Stimulated activated CD4-positive, alpha-beta T cell treated with anti-CD3 and anti-CD28 coated beads, Interleukin-15, amount 100 ng/mL, for 1 hour (primary cell): Measurements from ENCODE around the gene LRRC27.

Experiments
- DNase-seq, 2 donors: peaks; one replicate each; pipeline ENCODE4 v3.0.0-alpha.2; 2020; ENCODE audit warnings: low read depth in 1 of 2, low spot score in 1 of 2

LRRC27 gene

DNA sequence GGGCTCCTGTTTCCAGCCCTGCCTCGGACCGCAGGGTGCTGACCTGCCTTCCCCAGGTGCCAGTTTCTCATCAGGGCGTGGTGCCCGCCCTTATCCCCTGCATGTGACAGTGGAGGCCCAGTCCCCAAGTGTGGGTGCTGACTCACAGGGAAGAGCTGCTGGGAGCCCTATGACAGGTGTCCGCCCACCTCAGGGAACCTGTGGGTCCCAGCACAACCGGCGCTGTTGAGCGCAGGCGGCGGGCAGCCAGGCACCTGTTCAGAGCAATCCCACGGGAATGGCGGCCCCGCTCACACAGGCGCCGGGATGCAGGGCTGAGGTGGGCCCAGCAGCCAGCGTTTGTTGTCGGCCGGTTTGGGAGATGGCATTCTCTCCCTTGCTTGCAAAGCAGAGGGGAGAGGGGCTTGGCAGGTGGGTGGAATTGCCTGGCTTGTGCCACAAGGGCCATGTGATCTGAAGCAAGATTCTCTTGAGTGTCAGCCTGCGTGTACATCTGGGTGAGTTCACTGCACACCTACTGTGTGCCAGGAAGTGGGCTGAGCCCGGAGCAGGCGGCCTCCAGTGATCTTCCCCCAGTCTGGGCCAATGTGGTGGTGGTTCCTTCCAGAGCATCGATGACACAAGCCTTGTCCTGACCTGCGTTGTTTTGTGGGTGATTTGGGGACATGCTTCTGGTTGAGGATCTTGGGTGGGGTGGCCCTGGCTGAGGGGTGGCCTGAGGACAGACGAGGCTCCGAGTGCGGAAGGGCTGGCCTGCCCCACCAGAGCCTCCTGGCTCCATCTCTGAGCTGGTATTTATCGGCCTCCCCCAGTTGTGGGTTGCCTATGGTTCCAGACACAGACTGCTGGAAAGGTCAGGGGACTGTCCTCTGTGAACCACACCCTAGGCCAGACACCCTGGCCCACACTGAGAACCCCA is 67.4 kb downstream of the LRRC27 start:
- no peak for DNase-seq

DNA sequence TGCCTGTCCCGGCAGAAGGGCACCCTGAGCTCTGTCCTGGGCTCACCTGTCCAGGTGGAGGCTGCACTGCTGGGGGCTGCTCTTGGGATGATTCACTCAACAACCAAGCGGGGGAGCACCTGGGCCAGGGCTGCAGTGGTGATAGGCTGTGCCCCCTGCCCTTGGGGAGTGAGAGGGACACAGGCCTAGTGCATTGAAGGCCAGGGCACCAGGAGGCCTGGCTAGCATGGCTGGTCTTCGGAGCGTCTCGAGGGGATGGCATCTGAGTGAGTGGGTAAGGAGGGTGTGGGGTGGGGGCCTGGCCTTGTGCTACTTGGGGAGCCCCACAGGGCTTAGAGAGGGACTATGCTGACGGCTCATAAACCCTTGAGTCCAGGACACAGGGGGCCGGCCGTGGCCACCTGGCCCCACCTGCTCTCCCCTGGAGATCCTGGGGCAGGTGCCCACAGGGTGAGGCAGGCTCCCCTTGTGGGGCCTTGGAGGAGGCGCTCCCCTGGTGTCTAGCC is 68.1 kb downstream of the LRRC27 start:
- no peak for DNase-seq

DNA sequence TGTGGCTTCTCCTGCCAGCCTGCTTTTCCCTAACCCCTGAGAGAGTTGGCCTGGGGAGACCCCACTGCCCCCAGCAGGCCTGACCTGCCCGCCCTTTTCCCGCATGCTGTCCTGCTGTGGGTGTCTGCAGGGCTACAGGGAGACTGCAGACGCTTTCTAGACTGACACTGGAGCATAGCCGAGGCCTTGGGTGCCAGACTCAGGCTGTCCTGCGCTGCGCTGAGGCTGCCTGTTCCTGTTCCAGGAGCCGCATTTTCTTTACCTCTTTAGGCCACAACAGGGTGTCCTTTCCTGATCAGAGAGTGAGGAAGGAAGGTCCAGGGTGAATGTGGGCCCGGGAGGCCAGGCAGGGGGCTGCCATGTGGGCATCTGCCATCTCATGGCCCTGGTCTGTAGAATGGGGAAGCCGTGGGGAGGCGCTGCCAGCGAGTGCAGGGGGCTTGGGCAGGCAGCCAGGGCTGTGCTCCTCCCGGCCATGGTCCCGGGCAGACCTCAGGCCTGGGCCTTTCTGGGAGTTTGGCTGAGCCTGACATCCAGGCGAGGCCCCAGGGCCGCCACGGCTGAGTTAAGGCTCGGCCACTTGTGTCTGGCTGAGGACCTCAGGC is 68.7 kb downstream of the LRRC27 start:
- no peak for DNase-seq

DNA sequence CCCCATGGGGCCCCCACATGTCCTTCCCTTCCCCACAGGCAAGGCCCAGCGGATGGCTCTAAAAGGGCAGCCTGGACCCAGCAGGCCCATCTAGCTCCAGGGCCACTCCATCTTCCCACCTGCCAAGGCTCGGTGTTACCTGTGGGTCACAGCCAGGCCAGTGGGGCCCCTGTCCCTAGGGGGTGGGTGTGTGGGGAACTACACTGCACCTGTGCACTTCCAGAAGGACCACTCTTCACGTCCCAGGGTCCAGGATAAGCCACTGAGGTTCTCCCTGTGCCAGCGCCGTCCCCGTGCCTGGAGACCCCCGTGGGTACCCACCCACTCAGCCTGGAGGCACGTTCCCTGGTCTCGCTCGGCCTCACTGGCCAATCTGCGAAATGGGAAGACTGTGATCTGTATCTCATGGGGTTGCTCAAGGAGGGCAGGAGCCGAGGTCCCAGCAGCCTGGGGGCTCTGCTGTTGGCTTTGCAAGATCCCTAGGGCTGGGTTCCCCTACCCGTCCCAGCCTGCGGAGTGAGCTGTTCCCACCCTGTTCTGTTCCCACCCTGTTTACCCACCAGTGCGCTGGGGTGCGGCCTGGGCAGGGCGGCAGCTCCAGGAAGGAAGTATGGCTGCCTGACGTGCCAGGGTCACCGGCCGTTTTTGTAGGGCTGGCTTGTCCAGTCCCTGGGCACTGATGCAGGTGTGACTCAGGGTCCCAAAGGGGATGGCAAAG is 69.6 kb downstream of the LRRC27 start:
- no peak for DNase-seq

DNA sequence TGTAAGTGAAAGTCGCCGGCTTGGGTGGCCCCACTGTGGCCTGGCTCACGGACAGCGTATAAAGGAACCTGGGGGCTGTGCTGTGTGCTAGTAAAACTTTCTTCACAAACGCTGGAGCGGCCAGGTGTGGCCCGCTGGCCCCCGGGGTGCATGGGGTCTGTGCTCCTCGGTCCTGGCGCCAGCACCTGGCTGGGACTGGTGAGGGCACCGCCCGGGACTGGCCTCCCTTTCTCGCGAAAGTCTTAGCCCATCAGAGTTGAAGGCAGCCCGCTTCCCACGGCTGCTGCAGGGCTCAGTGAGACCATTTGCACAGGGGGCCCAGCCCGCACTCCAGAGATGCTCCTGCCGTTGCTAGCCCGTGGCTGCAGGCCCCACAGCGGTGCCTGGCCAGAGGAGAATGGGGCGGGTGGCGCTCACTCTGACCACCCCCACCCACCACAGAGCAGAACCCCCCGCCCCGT is 70.8 kb downstream of the LRRC27 start:
- no peak for DNase-seq

DNA sequence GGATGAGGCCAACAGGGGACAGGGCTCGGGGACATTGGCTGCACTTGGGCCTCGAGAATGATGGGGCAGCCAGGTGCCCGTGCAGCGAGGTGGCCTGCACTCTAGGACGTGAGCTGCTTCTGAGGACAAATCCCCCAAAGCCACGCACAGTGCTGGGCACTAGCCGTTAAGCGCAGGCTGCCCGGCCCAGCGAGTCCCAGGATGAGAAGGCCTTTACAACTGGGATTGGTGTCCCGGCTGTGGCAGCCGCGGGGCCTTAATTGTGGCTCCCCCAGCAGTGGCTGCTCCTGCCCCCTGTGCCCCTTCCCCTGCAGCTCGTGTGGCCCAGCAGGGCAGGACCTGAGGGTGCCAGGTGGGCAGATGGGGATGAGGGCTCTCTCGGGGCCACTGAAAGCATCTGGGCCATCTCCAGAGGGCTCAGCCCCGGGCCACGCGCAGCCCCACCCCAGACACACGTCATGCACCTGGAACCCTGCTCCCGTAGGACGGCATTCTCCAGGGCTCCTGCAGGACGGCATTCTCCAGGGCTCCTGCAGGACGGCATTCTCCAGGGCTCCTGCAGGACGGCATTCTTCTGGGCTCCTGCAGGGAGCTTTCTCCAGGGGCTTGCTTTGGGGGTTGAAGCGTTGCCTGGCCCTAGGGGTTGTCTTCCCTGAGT is 71.6 kb downstream of the LRRC27 start:
- no peak for DNase-seq

DNA sequence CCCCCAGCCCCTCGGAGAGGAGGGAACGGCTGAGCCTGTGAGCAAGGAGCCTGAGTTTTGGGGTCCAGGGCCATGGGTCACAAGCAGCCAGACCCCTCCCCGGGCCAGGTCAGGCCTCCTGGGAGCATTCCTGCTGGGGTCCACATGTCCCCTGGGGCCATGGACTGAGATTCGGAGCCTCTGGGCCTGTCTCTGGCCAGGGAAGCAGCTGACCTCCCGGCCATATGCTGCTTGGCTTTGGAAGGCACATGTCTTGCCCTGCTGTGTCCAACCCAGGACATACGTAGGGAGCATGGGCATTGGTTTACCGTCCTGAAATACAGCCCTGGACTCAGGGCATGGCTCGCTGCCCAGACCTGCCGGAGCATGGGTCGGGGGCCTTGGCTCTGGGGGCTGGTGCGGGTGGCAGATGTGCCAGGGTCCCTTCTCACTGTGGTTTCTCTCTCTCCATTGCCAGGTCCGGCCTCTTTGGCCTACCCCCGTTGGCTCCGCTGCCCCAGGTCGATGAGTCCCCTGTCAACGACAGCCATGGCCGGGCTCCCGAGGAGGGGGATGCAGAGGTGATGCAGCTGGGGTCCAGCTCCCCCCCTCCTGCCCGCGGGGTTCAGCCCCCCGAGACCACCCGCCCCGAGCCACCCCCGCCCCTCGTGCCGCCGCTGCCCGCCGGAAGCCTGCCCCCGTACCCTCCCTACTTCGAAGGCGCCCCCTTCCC is 72.3 kb downstream of the LRRC27 start:
- DNase-seq: no peak

DNA sequence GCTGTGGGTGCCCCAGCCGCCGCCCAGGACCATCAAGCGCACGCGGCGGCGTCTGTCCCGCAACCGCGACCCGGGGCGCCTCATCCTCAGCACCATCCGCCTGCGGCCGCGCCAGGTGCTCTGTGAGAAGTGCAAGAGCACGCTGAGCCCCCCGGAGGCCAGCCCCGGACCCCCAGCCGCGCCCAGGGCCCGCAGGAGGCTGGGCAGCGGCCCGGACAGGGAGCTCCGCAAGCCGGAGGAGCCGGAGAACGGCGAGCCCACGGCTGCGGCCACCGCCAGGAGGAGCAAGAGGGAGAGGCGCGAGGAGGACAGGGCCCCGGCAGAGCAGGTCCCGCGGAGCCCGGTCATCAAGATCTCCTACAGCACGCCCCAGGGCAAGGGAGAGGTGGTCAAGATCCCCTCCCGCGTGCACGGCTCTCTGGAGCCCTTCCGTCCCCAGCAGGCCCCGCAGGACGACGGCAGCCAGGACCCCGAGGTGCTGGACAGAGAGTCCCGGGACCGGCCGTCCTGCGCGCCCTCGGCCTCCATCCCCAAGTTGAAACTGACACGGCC is 73.0 kb downstream of the LRRC27 start:
- DNase-seq: no peak

DNA sequence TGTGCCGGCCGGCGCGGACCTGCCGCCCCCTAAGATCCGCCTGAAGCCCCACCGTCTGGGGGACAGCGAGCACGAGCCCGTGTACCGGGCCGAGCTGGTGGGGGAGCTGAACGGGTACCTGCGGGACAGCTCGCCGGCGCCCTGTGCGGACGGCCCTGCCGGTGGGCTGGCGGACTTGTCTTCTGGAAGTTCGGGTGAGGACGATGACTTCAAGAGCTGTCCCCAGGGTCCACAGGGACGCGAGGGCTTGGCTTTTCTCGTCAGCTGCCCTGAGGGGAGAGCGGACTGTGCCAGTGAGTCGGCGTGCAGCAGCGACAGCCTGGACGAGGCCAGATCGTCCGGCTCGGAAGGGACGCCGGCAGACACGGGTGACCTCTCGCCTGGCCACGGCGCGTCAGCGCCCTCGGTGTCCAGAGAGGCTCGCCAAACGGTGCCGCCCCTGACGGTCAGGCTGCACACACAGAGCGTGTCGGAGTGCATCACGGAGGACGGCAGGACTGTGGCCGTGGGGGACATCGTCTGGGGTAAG is 73.5 kb downstream of the LRRC27 start:
- DNase-seq: no peak

DNA sequence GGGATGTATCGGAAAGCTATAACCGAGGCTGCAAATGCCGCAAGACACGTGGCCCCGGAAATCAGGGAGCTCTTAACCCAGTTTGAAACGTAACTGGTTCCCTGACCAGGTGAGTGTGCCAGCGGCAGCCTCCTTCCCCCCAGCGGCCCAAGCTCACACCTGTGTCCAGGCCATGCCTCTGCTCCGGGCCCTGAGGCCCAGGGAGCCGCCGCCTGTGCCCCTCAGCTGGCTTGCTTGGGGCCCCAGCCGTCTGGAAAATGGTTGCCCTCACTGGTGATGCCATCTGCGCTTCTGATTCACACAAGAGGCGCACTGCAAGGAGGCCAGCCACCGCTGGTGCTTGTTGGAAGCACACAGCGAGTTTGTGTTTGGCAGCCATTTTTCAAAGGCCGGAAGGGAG is 74.2 kb downstream of the LRRC27 start:
- DNase-seq: no peak

DNA sequence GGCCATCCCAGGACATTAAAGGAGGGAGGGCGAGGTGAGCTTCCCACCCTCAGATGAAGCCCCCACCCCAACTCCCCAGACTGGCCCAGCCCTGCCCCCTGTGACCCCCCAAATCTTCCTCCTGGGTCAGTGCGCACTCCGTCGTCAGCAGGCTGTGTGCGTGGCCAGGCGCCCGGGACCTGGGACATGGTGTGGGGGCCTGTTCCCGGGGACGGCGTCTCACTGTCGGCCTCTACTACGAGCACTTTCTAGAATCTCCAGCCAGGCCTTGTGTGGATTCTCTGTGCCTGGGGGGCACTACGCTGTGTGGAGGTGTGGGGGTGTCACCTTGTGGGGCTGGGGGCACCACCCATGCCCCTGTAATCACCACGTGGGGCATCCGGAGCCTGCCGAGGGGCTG is 74.8 kb downstream of the LRRC27 start:
- DNase-seq: no peak

DNA sequence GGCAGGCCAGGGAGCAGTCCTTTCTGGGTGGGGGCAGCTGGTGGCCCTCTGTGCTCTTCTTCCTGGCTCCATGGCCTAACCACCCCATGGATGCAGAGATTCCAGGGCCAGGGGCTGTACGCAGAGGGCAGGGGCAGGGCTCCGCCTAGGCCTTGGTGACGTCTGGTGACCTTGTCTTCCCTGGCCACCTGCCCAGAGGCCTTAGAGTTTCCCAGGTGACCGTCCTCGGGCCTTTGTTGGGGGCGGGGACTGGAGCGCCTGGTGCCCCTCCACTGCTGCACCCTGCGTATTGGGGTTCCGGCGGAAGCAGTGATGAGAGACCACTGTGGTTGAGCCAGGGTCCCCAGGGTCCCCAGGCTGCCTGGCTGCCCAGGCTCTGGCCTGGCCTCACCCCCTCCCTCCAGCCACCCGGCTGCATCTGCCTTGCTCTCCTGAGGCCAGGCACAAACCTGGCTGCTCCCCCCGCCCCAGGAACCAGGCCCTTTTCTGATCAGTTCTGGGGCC is 75.3 kb downstream of the LRRC27 start:
- no peak for DNase-seq

DNA sequence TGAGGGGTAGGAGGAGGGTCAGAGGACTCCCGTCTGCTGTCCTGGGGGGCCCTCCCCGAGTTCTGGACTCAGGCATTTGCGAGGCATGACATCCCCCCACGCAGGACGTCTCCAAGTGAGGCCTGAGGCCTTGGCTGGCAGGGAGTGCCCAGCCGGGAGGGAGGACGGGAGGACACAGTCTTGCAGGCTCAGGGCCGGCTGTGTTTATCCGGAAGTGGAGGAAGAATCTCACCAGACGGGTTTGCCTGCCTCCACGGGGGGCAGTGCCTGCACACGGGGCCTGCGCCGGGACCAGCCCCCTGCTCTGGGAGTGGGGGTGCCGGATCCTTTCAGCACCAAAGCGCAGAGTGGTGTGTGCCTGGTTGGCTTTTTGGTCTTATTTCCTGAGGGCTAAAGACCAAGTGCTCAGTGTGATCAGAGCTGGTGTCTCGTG is 75.9 kb downstream of the LRRC27 start:
- no peak for DNase-seq

DNA sequence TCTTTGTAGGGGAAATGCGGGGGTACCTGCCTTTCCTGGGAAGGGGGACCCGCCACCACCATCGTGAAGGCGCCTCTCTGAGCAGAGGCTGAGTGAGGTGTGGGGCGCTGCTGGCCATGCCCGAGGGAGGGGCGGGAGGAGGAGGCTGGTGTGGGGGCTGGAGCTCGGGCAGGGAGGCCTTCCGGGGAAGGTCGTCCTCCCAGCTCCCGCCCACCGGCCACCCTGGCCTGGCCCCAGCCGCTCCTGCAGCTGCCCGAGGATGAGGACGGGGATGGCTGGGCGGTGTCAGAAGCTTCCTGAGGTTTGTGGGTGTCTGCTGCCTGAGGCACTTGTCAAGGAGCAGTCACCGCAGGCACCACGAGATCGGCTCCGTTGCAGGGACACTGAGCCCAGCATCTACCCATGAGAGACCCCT is 76.4 kb downstream of the LRRC27 start:
- no peak for DNase-seq

DNA sequence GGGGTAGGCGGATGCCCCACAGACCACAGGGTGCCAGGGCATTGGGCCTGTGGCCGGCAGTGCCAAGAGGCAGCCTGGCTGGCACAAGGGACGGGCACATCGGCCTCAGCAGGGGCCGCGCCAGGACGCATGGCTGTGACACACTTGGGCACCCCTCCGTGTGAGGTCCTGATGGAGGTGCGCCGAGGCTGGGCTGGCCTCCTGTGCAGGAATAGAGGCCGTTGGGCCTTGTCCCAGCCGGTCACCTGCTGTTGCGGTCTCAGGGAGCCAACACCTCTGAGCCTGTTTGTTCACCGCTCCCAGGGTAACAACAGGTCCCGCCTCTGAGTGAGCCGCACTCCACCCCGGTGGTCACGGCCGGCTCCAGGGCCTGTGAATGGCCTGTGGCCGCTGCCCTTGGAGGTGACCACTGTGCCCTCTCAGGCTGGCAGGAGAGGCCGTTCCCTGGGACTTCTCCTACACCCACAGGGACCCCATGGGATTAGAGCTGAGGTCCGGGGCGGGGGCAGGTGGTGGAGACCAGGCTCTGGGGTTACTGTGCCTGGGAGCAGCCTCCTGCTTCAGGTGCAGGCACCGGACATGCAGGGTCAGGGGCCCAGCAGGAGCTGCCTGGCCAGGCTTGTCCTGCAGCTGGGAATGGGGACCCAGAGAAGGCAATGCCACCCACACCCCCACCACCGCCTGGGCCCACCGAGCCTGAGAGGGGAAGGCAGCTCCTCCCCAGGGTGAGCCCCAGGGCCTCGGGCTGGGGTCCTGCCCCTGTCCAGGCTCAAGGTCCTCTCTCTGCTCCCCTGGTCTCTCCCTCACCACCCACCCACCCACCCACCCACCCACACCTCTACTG is 77.1 kb downstream of the LRRC27 start:
- no peak for DNase-seq

DNA sequence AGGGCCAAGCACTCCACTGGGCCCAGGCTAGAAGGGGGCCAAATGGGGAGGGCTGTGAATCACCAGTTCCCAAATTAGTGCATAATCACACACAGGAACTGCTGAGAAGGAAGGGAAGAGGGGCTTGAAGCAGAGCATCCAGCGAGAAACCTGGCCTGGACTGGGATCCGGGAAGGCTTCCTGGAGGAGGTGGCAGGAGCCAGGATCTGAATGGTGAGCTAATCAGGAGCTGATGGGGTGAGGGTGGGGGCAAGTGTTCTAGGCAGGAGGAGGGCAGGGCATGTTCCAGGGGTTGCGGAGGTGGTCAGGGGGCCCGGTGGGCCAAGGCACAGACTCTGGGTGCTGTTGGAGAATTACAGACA is 77.7 kb downstream of the LRRC27 start:
- DNase-seq: no peak

DNA sequence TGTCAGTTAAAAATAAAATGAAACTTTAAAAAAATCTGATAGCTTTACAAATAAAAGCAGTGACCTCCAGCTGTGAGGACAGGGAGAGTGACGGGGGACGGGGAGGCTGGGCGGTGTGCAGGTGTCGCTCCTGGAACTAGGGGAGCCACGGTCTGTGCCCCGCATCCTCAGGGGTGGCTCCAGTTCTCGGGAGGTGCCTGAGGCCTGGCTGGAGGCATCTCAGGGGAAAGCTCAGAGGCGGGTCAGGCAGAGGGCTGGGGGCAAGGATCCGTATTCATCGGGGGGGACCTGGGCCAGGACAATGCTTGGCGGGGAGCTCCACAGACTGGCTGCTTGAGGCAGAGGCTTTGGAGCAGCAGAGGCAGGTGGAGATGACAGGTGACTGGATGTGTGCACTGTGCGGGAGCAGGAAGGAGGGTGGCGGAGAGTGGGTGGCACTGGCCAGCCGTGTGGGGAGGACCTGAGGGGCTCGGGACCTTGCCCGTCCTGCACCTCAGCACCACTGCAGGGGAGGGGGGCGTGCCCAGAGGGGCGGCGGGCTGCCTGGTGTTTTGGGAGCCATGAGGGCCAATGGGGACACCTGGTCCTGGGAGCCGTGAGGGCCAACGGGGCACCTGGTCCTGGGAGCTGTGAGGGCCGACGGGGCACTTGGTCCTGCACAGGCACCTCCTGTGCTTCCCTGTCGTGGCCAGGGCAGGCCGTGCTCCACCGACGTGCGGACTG is 78.2 kb downstream of the LRRC27 start:
- DNase-seq: no peak

DNA sequence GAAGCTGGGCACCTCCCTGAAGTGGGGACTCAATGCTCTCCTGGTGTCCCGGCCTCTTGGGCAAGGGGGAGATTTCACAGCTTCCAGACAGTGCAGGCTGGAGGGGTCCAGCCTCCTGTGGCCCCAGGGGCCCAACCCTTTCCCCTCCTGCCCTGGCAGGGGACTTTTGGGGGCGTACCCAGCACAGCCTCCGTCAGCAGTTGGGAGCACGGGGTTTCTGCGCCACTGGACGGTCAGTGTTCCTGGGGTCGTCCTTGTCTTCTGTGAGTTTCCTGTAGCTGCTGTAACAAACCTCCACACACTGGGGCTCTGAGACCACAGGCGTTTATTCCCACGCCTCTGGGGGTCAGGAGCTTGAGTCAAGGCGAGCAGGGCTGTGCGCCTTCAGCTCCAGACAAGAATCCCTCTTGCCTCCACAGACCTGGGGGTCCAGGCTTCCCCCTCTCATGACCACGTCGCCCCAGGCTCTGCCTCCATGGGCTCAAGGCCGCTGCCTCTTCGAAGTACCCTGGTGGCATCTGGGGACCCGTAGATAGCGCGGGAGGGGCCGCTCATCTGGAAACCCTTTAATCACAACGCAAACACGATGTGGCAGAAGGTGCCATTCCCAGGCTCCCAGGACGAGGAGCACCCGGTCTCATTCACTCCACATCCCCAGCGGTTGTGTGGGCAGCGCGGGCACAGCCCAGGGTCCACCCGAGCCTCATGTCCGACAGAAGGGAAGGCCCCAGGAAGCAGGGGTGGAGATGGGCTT is 79.0 kb downstream of the LRRC27 start:
- DNase-seq: no peak
